Uterus (tissue), 2 donors: ENCODE results near the gene KCNH1.

Source experiments
- POLR2A ChIP-seq, 2 donors: fragments of 450-650 bp; IDR thresholded peaks; one replicate each; pipeline ENCODE4 v1.6.1; 2016; ENCODE audit warnings: antibody characterized with exemption in 2 of 2, mild to moderate bottlenecking in 1 of 2, moderate library complexity in 1 of 2
- TF ChIP-seq, protein P1 (sequence below), 4 experiments: fragments of 200-600 bp in 2 of 4; fragments of 450-650 bp in 2 of 4; sonication (generic) in 2 of 4; IDR thresholded peaks; one replicate each; pipeline ENCODE4 v1.5.1; 2016 to 2019; ENCODE audit warnings: antibody characterized with exemption in 4 of 4, mild to moderate bottlenecking in 2 of 4, moderate library complexity in 1 of 4

DNA sequence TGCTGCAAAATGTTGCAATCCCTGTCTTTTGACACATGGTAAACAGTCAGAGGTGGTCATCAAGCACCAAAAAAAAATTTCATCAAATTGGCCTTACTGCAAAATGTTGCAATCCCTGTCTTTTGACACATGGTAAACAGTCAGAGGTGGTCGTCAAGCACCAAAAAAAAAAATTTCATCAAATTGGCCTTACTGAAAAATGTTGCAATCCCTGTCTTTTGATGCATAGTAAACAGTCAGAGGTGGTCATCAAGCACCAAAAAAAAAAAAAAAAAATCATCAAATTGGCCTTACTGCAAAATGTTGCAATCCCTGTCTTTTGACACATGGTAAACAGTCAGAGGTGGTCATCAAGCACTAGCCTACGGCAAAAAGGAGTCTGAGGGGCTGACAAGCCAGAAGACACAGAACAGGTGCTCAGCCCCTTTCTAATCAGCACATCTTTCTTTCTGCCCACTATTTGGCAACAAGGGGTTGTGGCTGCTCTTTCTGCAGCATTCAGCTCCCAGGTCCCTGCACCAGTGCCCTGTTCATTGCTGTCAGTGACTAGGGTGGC is 223.8 kb downstream of the KCNH1 start:
- TF ChIP-seq, protein P1, sequence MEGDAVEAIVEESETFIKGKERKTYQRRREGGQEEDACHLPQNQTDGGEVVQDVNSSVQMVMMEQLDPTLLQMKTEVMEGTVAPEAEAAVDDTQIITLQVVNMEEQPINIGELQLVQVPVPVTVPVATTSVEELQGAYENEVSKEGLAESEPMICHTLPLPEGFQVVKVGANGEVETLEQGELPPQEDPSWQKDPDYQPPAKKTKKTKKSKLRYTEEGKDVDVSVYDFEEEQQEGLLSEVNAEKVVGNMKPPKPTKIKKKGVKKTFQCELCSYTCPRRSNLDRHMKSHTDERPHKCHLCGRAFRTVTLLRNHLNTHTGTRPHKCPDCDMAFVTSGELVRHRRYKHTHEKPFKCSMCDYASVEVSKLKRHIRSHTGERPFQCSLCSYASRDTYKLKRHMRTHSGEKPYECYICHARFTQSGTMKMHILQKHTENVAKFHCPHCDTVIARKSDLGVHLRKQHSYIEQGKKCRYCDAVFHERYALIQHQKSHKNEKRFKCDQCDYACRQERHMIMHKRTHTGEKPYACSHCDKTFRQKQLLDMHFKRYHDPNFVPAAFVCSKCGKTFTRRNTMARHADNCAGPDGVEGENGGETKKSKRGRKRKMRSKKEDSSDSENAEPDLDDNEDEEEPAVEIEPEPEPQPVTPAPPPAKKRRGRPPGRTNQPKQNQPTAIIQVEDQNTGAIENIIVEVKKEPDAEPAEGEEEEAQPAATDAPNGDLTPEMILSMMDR (IDR thresholded peaks at IDR 0.05) = no peak
- no peak for TF ChIP-seq POLR2A (IDR thresholded peaks at IDR 0.05)
